ENCODE data around the gene GMNN. TPM values are rescaled to one million over a fixed set of nuclear protein-coding genes. Genes with fewer than 3 reads are reported as not detected.

Gene GMNN
- total RNA-seq, 4 donors from 2014 or later: 5.5 to 20.7 (median 13.9) TPM

- WGBS, 2 donors: 81 to 83% methylated on average over 2 of the region's 2 CpGs
- no peak for TF ChIP-seq CTCF (IDR thresholded peaks at IDR 0.05)
- TF ChIP-seq POLR2A (IDR thresholded peaks at IDR 0.05): no peak
- TF ChIP-seq EP300 (IDR thresholded peaks at IDR 0.05): no peak
- no peaks in the 10 kb centered on the region for H3K27me3 ChIP-seq
- no peak overlapping the region for H3K27ac ChIP-seq
- no peaks in the 10 kb centered on the region for H3K4me1 ChIP-seq
- no peak for DNase-seq (ENCODE audit: low spot score in 2 of 2)
- H3K36me3 ChIP-seq: no peaks in the 10 kb centered on the region
- no peaks in the 10 kb centered on the region for H3K9me3 ChIP-seq
- H3K4me3 ChIP-seq: no peak overlapping the region
Measured at GRCh38 chr6:24818346-24818745, 43.6 kb downstream of the GMNN start.

DNA sequence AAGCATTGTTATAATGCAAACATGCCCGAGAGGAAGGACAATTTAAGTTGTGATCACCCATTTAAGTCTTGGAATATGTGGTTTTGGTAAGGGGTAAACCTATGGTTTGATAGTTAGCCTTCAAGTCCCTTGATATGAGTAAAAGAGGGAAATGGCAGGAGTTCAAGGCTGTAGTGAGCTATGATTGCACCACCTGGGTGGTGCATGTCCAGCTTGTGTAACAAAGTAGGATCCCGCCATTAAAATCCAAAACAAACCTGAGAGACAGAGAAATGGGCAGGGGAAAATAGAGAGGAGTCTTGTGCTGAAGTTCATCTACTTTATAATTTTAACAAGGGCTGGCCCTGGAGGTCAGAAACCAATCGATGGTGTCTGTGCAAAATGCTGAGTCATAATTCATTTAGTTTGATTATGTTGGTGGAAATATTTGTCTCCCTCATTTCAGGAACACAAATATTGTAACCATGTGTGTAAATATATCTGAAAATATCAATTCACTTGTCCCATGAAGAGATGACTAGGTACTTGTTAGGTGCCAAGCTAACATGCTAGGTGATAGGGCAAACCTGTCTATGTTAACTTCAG lies 47.2 kb downstream of the GMNN start:
- Histone ChIP-seq H3K27me3 (no peaks in the 10 kb centered on the region), H3K36me3 (no peaks in the 10 kb centered on the region), H3K4me3 (no peak overlapping the region), H3K4me1 (no peaks in the 10 kb centered on the region), H3K27ac (no peak overlapping the region), H3K9me3 (no peaks in the 10 kb centered on the region)
- WGBS, 2 donors: 88 to 92% methylated on average over 3 of the region's 3 CpGs
- no peak for DNase-seq (ENCODE audit: low spot score in 2 of 2)
- TF ChIP-seq POLR2A (IDR thresholded peaks at IDR 0.05) (no peak), EP300 (IDR thresholded peaks at IDR 0.05) (no peak), CTCF (IDR thresholded peaks at IDR 0.05) (no peak)

DNA sequence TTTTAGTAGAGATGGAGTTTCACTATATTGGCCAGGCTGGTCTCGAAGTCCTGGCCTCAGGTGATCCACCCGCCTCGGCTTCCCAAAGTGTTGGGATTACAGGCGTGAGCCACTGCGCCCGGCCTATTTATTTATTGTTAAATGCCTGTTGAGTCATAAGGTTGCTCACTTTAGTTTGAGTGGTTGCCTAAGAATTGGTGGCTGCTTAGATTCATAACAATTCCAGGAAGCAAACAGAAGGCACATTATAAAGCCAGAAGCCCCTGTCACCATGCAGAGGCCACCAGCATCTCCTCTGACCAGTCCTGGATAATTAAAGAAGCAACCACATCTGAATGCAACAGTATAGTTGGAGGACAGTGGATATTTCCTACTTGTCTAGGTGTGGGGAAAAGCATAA lies 48.0 kb downstream of the GMNN start:
- DNase-seq (ENCODE audit: low spot score in 2 of 2): no peak
- no peak overlapping the region for H3K27ac ChIP-seq
- 90 to 93% methylated on average over 6 of the region's 6 CpGs for WGBS, 2 donors

GRCh38 chr6:24823185-24823584 lies 48.4 kb downstream of the GMNN start:
- TF ChIP-seq EP300 (IDR thresholded peaks at IDR 0.05) (no peak), POLR2A (IDR thresholded peaks at IDR 0.05) (no peak), CTCF (IDR thresholded peaks at IDR 0.05) (no peak)
- H3K4me1 ChIP-seq: no peaks in the 10 kb centered on the region
- 91 to 92% methylated on average over 2 of the region's 2 CpGs for WGBS, 2 donors
- H3K4me3 ChIP-seq: no peak overlapping the region
- no peaks in the 10 kb centered on the region for H3K27me3 ChIP-seq
- H3K36me3 ChIP-seq: peaks cover 0 to 10% (median 0%) of the 10 kb centered on the region in 3 donors
- DNase-seq (ENCODE audit: low spot score in 2 of 2): no peak
- no peak overlapping the region for H3K27ac ChIP-seq
- H3K9me3 ChIP-seq: no peaks in the 10 kb centered on the region

More for the DNA sequence above, 48.0 kb downstream of the GMNN start:
- Histone ChIP-seq H3K4me3 (no peak overlapping the region), H3K4me1 (no peaks in the 10 kb centered on the region), H3K9me3 (no peaks in the 10 kb centered on the region), H3K27me3 (no peaks in the 10 kb centered on the region), H3K36me3 (peaks cover 0 to 7% (median 0%) of the 10 kb centered on the region in 3 donors)
- no peak for TF ChIP-seq CTCF (IDR thresholded peaks at IDR 0.05)
- TF ChIP-seq POLR2A (IDR thresholded peaks at IDR 0.05): no peak
- no peak for TF ChIP-seq EP300 (IDR thresholded peaks at IDR 0.05)

GRCh38 chr6:24824142-24824938 lies 49.6 kb downstream of the GMNN start:
- H3K4me1 ChIP-seq: no peaks in the 10 kb centered on the region
- H3K9me3 ChIP-seq: no peaks in the 10 kb centered on the region
- H3K4me3 ChIP-seq: no peak overlapping the region
- 74 to 78% methylated on average over 6 of the region's 6 CpGs for WGBS, 2 donors
- no peaks in the 10 kb centered on the region for H3K27me3 ChIP-seq
- peaks cover 0 to 10% (median 0%) of the 10 kb centered on the region in 3 donors for H3K36me3 ChIP-seq
- no peak overlapping the region for H3K27ac ChIP-seq
- DNase-seq (ENCODE audit: low spot score in 2 of 2): no peak
- TF ChIP-seq EP300 (IDR thresholded peaks at IDR 0.05) (no peak), CTCF (IDR thresholded peaks at IDR 0.05) (no peak), POLR2A (IDR thresholded peaks at IDR 0.05) (no peak)

Measured in tibial nerve (tissue), 4 donors.